Brain microvascular endothelial cell (primary cell): ENCODE results near the gene ST8SIA6.

Source experiments
- DNase-seq: peaks from one replicate; pipeline ENCODE4 v3.0.0-alpha.2; 2020
- H3K27ac ChIP-seq: fragments of 250-450 bp; sonication (Bioruptor Pico); 2 replicates; pipeline ENCODE4 v1.5.1; 2020; ENCODE audit warnings: mild to moderate bottlenecking, moderate library complexity
- H3K27me3 ChIP-seq: fragments of 250-450 bp; sonication (Bioruptor Pico); replicated peaks from 2 replicates; pipeline ENCODE4 v1.5.1; 2020; ENCODE audit warnings: mild to moderate bottlenecking
- H3K36me3 ChIP-seq: fragments of 250-450 bp; sonication (Bioruptor Pico); replicated peaks from 2 replicates; pipeline ENCODE4 v1.5.1; 2020; ENCODE audit warnings: mild to moderate bottlenecking
- H3K4me3 ChIP-seq: 2 replicates; pipeline ENCODE4 v1.5.1; 2011; ENCODE audit warnings: low read depth, mild to moderate bottlenecking, control low read depth, low read length, moderate library complexity
- CTCF ChIP-seq: IDR thresholded peaks from 2 replicates; pipeline ENCODE4 v1.5.1; 2011; ENCODE audit warnings: low read depth, mild to moderate bottlenecking, moderate library complexity, low read length, control low read depth, inconsistent platforms; ENCODE audit errors: missing control alignments
- in situ Hi-C: cut with HindIII; loops from 2 replicates; pipeline ENCODE4 v1.10.0; 2017; ENCODE audit warnings: low sequenced_read_pairs, low pct_ligation_motif_present

ST8SIA6 gene

GRCh38 chr10:17380888-17381287 is 73.5 kb downstream of the ST8SIA6 start:
- in situ Hi-C loops = no loop called here
- DNase-seq = no peak
- Histone ChIP-seq H3K4me3 (no peak overlapping the region), H3K27me3 (no peaks in the 10 kb centered on the region), H3K27ac (no peak overlapping the region), H3K36me3 (no peaks in the 10 kb centered on the region)
- TF ChIP-seq CTCF = no peak

DNA sequence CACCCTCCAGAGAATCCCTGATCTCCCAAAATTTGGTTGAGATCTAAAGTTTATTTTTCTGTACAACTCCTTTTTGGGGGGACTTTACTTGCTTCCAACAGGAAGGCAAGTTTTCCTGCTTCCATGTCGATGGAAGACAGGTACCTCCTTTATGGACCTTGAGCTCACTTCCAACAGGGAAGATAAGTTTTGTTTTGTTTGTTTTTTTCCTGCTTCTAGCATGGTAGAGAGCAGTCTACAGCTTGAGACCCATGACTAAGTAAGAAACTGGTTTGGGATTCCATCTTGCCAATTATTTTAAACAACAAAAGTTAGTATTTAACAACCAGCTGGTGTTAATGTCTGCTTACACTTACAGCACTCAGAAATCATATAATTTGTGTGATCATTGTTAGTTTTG is 74.4 kb downstream of the ST8SIA6 start:
- Histone ChIP-seq H3K36me3 (no peaks in the 10 kb centered on the region), H3K27ac (no peak overlapping the region), H3K27me3 (no peaks in the 10 kb centered on the region), H3K4me3 (no peak overlapping the region)
- TF ChIP-seq CTCF = no peak
- no peak for DNase-seq
- in situ Hi-C loops = no loop called here

DNA sequence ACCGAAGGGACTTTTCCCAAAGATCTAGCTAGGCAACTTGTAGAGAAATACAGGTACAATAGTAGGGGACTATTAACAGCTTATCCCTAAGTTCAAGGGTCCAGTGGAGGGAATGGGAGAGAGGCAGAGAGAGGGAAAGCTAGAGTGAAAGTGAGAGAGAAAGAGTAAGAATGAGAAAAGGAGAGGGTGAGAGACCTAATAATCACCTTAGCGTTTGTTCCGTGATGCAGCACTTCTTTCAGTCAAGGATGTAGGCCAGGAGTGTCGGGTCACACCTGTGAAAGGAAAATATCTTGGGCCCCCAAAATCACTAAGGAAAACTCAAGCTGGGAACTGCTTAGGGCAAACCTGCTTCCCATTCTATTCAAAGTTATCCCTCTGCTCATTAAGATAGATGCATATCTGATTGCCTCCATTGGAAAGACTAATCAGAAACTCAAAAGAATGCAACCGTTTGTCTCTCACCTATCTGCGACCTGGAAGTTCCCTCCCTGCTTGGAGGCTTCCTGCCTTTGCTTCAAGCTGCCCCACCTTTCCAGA is 75.2 kb downstream of the ST8SIA6 start:
- in situ Hi-C loops = no loop called here
- no peak overlapping the region for H3K27ac ChIP-seq
- H3K36me3 ChIP-seq = no peaks in the 10 kb centered on the region
- no peak for TF ChIP-seq CTCF
- no peak overlapping the region for H3K4me3 ChIP-seq
- DNase-seq = no peak
- H3K27me3 ChIP-seq = no peaks in the 10 kb centered on the region

GRCh38 chr10:17375936-17376584 is 78.3 kb downstream of the ST8SIA6 start:
- no peaks in the 10 kb centered on the region for H3K27me3 ChIP-seq
- H3K4me3 ChIP-seq = no peak overlapping the region
- H3K27ac ChIP-seq = no peak overlapping the region
- in situ Hi-C loops = no loop called here
- TF ChIP-seq CTCF = peak; percentile 79
- peak; percentile 16 for DNase-seq
- H3K36me3 ChIP-seq = no peaks in the 10 kb centered on the region

DNA sequence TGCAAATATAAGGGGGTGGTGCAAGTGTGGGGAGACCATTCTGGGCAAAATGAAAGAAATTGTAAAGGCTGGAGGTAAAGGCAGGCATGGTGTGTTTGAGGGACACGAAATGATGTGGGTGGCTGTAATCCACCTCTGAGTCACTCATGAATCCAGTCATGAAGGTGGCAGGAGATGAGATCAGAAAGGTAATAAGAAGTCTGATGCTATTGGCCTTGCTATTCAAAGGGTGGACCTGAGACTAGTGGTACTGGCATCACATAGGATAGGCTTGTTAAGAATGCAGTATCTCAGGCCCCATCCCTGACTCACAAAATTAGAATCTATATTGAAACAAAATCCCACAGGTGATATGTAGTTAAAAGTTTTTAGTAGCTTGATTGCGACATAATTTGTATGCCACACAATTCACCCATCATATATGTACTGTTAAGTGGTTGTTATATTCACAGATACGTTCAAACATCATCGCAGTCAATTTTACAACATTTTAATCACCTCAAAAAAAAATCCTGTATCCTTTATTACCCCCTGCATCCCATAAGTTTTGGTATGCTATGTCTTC is 85.6 kb downstream of the ST8SIA6 start:
- no peak for TF ChIP-seq CTCF
- H3K27ac ChIP-seq = no peak overlapping the region
- DNase-seq = no peak
- H3K36me3 ChIP-seq = no peaks in the 10 kb centered on the region
- H3K27me3 ChIP-seq = no peaks in the 10 kb centered on the region
- in situ Hi-C loops = no loop called here
- no peak overlapping the region for H3K4me3 ChIP-seq
